IMR-90 (cell line): ENCODE measurements around the gene PCDH12. TPM values are rescaled to one million over a fixed set of nuclear protein-coding genes. Genes with fewer than 3 reads are reported as not detected.

ENCODE experiments used
- ATAC-seq: fragments of 200-7000 bp; cut with Tn5 transposase; 2 replicates; pipeline ENCODE4 v1.9.1; 2020; ENCODE audit warnings: low read depth, mild to moderate bottlenecking, moderate library complexity
- BruUV-seq: library from RNA; stranded (reverse); fragments of 400-500 nt; replicated peaks from 2 replicates; lab custom pipeline; 2021; lab: Mats Ljungman, UMichigan
- CTCF ChIA-PET: fragments of 300-600 bp; formaldehyde crosslinking; extraction: SDS; loops from one replicate; lab custom pipeline; 2021; ENCODE audit warnings: antibody characterized with exemption; lab: Yijun Ruan, JAX
- POLR2A ChIA-PET: fragments of 300-600 bp; sonication (Branson Sonifier 250); formaldehyde crosslinking; loops from one replicate; lab custom pipeline; 2022; ENCODE audit warnings: antibody characterized with exemption; ENCODE audit not compliant: unreplicated experiment; lab: Charles Lee
- DNase-seq: peaks from one replicate; pipeline ENCODE4 v3.0.0; 2013
- H2AFZ ChIP-seq: replicated peaks from 2 replicates; pipeline ENCODE3; 2013; ENCODE audit warnings: low read length, mild to moderate bottlenecking; ENCODE audit not compliant: poor library complexity
- H2AK5ac ChIP-seq: 2 replicates; pipeline ENCODE4 v1.6.1; 2013; ENCODE audit warnings: low read depth, low read length, inconsistent platforms
- H2AK9ac ChIP-seq: replicated peaks from 2 replicates; pipeline ENCODE3; 2013; ENCODE audit warnings: mild to moderate bottlenecking, low read depth, low read length, moderate library complexity; ENCODE audit not compliant: poor library complexity
- H2BK120ac ChIP-seq: 2 replicates; pipeline ENCODE4 v1.6.1; 2013; ENCODE audit warnings: low read depth, low read length, inconsistent platforms
- H2BK15ac ChIP-seq: 3 replicates; pipeline ENCODE4 v1.6.1; 2013; ENCODE audit warnings: low read depth, low read length, inconsistent platforms
- H2BK20ac ChIP-seq: 2 replicates; pipeline ENCODE4 v1.6.1; 2013; ENCODE audit warnings: low read depth, mild to moderate bottlenecking, inconsistent platforms, low read length, moderate library complexity
- H2BK5ac ChIP-seq: 2 replicates; pipeline ENCODE4 v1.6.1; 2013; ENCODE audit warnings: mild to moderate bottlenecking, low read depth, low read length, inconsistent platforms; ENCODE audit not compliant: poor library complexity, severe bottlenecking
- H3K14ac ChIP-seq: replicated peaks from 2 replicates; pipeline ENCODE4 v1.6.1; 2013; ENCODE audit warnings: low read depth, low read length, inconsistent platforms
- H3K18ac ChIP-seq: 2 replicates; pipeline ENCODE4 v1.6.1; 2013; ENCODE audit warnings: low read depth, low read length, control low read depth
- H3K23ac ChIP-seq: 2 replicates; pipeline ENCODE4 v1.6.1; 2013; ENCODE audit warnings: low read depth, low read length, inconsistent platforms
- H3K27ac ChIP-seq: 2 replicates; pipeline ENCODE4 v1.5.1; 2013; ENCODE audit warnings: mild to moderate bottlenecking, control low read depth, low read length; ENCODE audit not compliant: insufficient read depth
- H3K27me3 ChIP-seq: 2 replicates; pipeline ENCODE4 v1.6.1; 2013; ENCODE audit warnings: low read length; ENCODE audit not compliant: control insufficient read depth, insufficient read depth
- H3K36me3 ChIP-seq: 2 replicates; pipeline ENCODE4 v1.6.1; 2013; ENCODE audit warnings: low read length, mixed read lengths; ENCODE audit not compliant: control insufficient read depth, insufficient read depth
- H3K4ac ChIP-seq: 2 replicates; pipeline ENCODE4 v1.6.1; 2013; ENCODE audit warnings: low read depth, low read length, inconsistent platforms
- H3K4me1 ChIP-seq: 2 replicates; pipeline ENCODE4 v1.6.1; 2013; ENCODE audit warnings: low read length, mixed read lengths; ENCODE audit not compliant: control insufficient read depth, insufficient read depth
- H3K4me2 ChIP-seq: 2 replicates; pipeline ENCODE4 v1.6.1; 2013; ENCODE audit warnings: low read depth, mild to moderate bottlenecking, control low read depth, low read length, moderate library complexity
- H3K4me3 ChIP-seq: 2 replicates; pipeline ENCODE4 v1.5.1; 2013; ENCODE audit warnings: low read depth, mild to moderate bottlenecking, control low read depth, low read length, moderate library complexity; ENCODE audit not compliant: insufficient read depth
- H3K56ac ChIP-seq: 2 replicates; pipeline ENCODE4 v1.6.1; 2013; ENCODE audit warnings: low read length, inconsistent platforms; ENCODE audit not compliant: insufficient read depth; ENCODE audit errors: extremely low read depth
- H3K79me1 ChIP-seq, 2 experiments: 2 replicates each; pipeline ENCODE4 v1.6.1; 2013; ENCODE audit warnings: low read length in 2 of 2, inconsistent platforms in 1 of 2, low read depth in 1 of 2
- H3K9ac ChIP-seq: 2 replicates; pipeline ENCODE4 v1.6.1; 2013; ENCODE audit warnings: low read depth, low read length, control low read depth
- H3K9me1 ChIP-seq: 2 replicates; pipeline ENCODE4 v1.6.1; 2013; ENCODE audit warnings: low read length, inconsistent platforms; ENCODE audit not compliant: insufficient read depth
- H3K9me3 ChIP-seq: 2 replicates; pipeline ENCODE4 v1.6.1; 2013; ENCODE audit warnings: low read length; ENCODE audit not compliant: control insufficient read depth, insufficient read depth
- H4K20me1 ChIP-seq: 2 replicates; pipeline ENCODE4 v1.6.1; 2013; ENCODE audit warnings: low read length, inconsistent platforms; ENCODE audit not compliant: insufficient read depth
- H4K5ac ChIP-seq: 2 replicates; pipeline ENCODE4 v1.6.1; 2013; ENCODE audit warnings: mild to moderate bottlenecking, low read depth, low read length, control low read depth
- H4K8ac ChIP-seq, 2 experiments: 2 replicates each; pipeline ENCODE4 v1.6.1; 2013; ENCODE audit warnings: low read depth in 2 of 2, low read length in 2 of 2, control low read depth in 1 of 2, inconsistent platforms in 1 of 2
- H4K91ac ChIP-seq: 2 replicates; pipeline ENCODE4 v1.6.1; 2013; ENCODE audit warnings: low read depth, low read length, inconsistent platforms; ENCODE audit not compliant: insufficient read depth
- BHLHE40 ChIP-seq: fragments of 150-350 bp; IDR thresholded peaks from 2 replicates; pipeline ENCODE4 v1.6.1; 2016; ENCODE audit warnings: mild to moderate bottlenecking, low read depth, low read length
- CEBPB ChIP-seq: IDR thresholded peaks from 2 replicates; pipeline ENCODE4 v1.6.1; 2012; ENCODE audit warnings: low read depth, low read length, improper control_type of control experiment
- CHD1 ChIP-seq: IDR thresholded peaks from 2 replicates; pipeline ENCODE4 v1.6.1; 2012; ENCODE audit warnings: low read depth, low read length, improper control_type of control experiment
- FOS ChIP-seq: fragments of 150-350 bp; IDR thresholded peaks from 2 replicates; pipeline ENCODE4 v1.6.1; 2016; ENCODE audit warnings: low read depth, low read length
- MAFK ChIP-seq: IDR thresholded peaks from 2 replicates; pipeline ENCODE4 v1.6.1; 2012; ENCODE audit warnings: low read depth, low read length, improper control_type of control experiment
- MAZ ChIP-seq: IDR thresholded peaks from 2 replicates; pipeline ENCODE4 v1.6.1; 2012; ENCODE audit warnings: low read depth, mild to moderate bottlenecking, low read length, improper control_type of control experiment, moderate library complexity, borderline replicate concordance
- MXI1 ChIP-seq: IDR thresholded peaks from 2 replicates; pipeline ENCODE4 v1.6.1; 2012; ENCODE audit warnings: low read depth, mild to moderate bottlenecking, low read length, moderate library complexity, borderline replicate concordance
- NFE2L2 ChIP-seq: fragments of 150-350 bp; IDR thresholded peaks from 2 replicates; pipeline ENCODE4 v1.6.1; 2016; ENCODE audit warnings: low read depth, mild to moderate bottlenecking, low read length
- POLR2A ChIP-seq: IDR thresholded peaks from 2 replicates; pipeline ENCODE4 v1.6.1; 2012; ENCODE audit warnings: mild to moderate bottlenecking, low read depth, low read length
- RAD21 ChIP-seq: IDR thresholded peaks from 2 replicates; pipeline ENCODE4 v1.6.1; 2012; ENCODE audit warnings: low read length, improper control_type of control experiment
- RCOR1 ChIP-seq: IDR thresholded peaks from 2 replicates; pipeline ENCODE4 v1.6.1; 2012; ENCODE audit warnings: mild to moderate bottlenecking, low read length, improper control_type of control experiment; ENCODE audit not compliant: insufficient replicate concordance
- RFX5 ChIP-seq: IDR thresholded peaks from 2 replicates; pipeline ENCODE4 v1.8.0; 2012; ENCODE audit warnings: low read depth, mild to moderate bottlenecking, low read length, moderate library complexity
- WGBS, 2 experiments: methylation state at CpG; one replicate each; pipeline versions ENCODE4 v1.1.5 to v1.1.7; 2013; ENCODE audit warnings: missing lambda C conversion rate in 2 of 2; ENCODE audit not compliant: insufficient read length in 1 of 2; ENCODE audit errors: extremely low coverage in 2 of 2; 5-methylcytosine and 5-hydroxymethylcytosine counted together
- dilution Hi-C: fragments of 300-500 bp; cut with HindIII; formaldehyde crosslinking; loops from one replicate; pipeline ENCODE4 v1.14.3; 2018; ENCODE audit warnings: low sequenced_read_pairs; ENCODE audit not compliant: unreplicated experiment
- in situ Hi-C: fragments of 300-500 bp; cut with MboI; formaldehyde crosslinking; loops from 3 replicates; pipeline ENCODE4 v1.14.3; 2019; ENCODE audit warnings: low sequenced_read_pairs, inconsistent platforms, mixed read lengths
- intact Hi-C: fragments of 100-400 bp; cut with micrococcal nuclease; formaldehyde crosslinking; loops from 2 replicates; pipeline ENCODE4 v1.10.0; 2022
- polyA plus RNA-seq, 3 experiments: library from polyadenylated mRNA; depleted of rRNA; stranded (reverse); fragments of >200 nt; gene quantifications; 2 replicates each; pipeline ENCODE4 v1.2.3, GENCODE V29; 2012; ENCODE audit warnings: low replicate concordance in 1 of 3
- total RNA-seq: library from RNA; depleted of rRNA; stranded (reverse); fragments of >200 nt; gene quantifications from 2 replicates; pipeline ENCODE4 v1.2.3, GENCODE V29; 2012
- TF ChIP-seq, protein P1 (sequence below): conservative IDR thresholded peaks from 2 replicates; pipeline ENCODE4 v1.5.1; 2012; ENCODE audit warnings: mild to moderate bottlenecking, low read depth, low read length, improper control_type of control experiment
- TF ChIP-seq, protein P2 (sequence below): fragments of 150-350 bp; IDR thresholded peaks from 2 replicates; pipeline ENCODE4 v1.6.1; 2017; ENCODE audit warnings: mild to moderate bottlenecking, antibody characterized with exemption, low read length, low read depth
- TF ChIP-seq, protein P3 (sequence below): fragments of 150-350 bp; IDR thresholded peaks from 2 replicates; pipeline ENCODE4 v1.6.1; 2016; ENCODE audit warnings: low read depth, mild to moderate bottlenecking, low read length, moderate library complexity, borderline replicate concordance

Gene PCDH12
- total and polyA plus RNA-seq, 2 of the 4 experiments (the other 2 are of a cell fraction): 0.02 to 0.18 TPM

DNA sequence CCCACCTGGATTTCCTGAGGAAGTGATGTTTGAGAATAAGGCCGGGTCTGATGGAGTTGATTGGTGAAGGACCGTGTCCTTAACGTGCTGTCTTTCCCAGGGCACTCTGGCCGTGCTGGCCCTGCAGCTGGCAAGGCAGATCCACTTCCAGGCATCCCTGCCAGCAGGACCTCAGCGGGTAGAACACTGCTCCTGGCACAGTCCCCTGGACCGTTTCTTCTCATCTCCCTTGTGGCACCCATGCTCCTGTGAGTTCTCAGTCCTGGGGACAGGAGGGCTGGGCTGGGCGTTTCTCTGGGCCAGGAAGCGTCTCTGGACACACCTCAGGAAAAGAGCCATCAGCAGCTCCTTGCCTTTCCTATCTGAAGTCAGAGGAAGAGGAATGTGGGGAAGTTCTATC, 30.0 kb downstream of the PCDH12 start:
- ATAC-seq (no peak), DNase-seq (no peak)
- Histone ChIP-seq H3K36me3 (peaks cover 48% of the 10 kb centered on the region), H3K79me1 (peaks cover 23 to 24% of the 10 kb centered on the region in 2 experiments), H3K27me3 (no peaks in the 10 kb centered on the region), H3K4ac (no peak overlapping the region), H2AK5ac (no peak overlapping the region), H3K4me2 (no peak overlapping the region), H2AK9ac (no peak overlapping the region), H4K91ac (no peak overlapping the region), H4K5ac (no peak overlapping the region), H3K4me1 (peaks cover 3% of the 10 kb centered on the region), H2BK15ac (no peak overlapping the region), H3K56ac (no peak overlapping the region), H3K4me3 (no peak overlapping the region), H3K23ac (no peak overlapping the region), H3K18ac (no peak overlapping the region), H3K27ac (no peak overlapping the region), H4K20me1 (no peaks in the 10 kb centered on the region), H3K9me1 (peaks cover 3% of the 10 kb centered on the region; the same call in 1 of the 2 replicates), H3K14ac (no peak overlapping the region), H4K8ac (no peak overlapping the region), H3K9ac (no peak overlapping the region), H2AFZ (no peak overlapping the region), H2BK20ac (no peak overlapping the region), H2BK120ac (no peak overlapping the region), H3K9me3 (no peaks in the 10 kb centered on the region), H2BK5ac (no peak overlapping the region)
- no TSS peak for BruUV-seq
- ChIA-PET POLR2A (no interaction called here), CTCF (no interaction called here)
- 70% methylated on average over 2 of the region's 8 CpGs; no CpG with 5 or more reads in 1 of the 2 experiments for WGBS, 2 experiments
- dilution Hi-C loops: no loop called here
- TF ChIP-seq, protein P1, sequence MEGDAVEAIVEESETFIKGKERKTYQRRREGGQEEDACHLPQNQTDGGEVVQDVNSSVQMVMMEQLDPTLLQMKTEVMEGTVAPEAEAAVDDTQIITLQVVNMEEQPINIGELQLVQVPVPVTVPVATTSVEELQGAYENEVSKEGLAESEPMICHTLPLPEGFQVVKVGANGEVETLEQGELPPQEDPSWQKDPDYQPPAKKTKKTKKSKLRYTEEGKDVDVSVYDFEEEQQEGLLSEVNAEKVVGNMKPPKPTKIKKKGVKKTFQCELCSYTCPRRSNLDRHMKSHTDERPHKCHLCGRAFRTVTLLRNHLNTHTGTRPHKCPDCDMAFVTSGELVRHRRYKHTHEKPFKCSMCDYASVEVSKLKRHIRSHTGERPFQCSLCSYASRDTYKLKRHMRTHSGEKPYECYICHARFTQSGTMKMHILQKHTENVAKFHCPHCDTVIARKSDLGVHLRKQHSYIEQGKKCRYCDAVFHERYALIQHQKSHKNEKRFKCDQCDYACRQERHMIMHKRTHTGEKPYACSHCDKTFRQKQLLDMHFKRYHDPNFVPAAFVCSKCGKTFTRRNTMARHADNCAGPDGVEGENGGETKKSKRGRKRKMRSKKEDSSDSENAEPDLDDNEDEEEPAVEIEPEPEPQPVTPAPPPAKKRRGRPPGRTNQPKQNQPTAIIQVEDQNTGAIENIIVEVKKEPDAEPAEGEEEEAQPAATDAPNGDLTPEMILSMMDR: no peak
- no peak for TF ChIP-seq POLR2A
- TF ChIP-seq MAFK: no peak
- TF ChIP-seq, protein P2, sequence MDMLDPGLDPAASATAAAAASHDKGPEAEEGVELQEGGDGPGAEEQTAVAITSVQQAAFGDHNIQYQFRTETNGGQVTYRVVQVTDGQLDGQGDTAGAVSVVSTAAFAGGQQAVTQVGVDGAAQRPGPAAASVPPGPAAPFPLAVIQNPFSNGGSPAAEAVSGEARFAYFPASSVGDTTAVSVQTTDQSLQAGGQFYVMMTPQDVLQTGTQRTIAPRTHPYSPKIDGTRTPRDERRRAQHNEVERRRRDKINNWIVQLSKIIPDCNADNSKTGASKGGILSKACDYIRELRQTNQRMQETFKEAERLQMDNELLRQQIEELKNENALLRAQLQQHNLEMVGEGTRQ: no peak
- no peak for TF ChIP-seq MAZ
- TF ChIP-seq RAD21: no peak
- TF ChIP-seq NFE2L2: no peak
- no peak for TF ChIP-seq FOS
- TF ChIP-seq RCOR1: no peak
- no peak for TF ChIP-seq CHD1
- TF ChIP-seq, protein P3, sequence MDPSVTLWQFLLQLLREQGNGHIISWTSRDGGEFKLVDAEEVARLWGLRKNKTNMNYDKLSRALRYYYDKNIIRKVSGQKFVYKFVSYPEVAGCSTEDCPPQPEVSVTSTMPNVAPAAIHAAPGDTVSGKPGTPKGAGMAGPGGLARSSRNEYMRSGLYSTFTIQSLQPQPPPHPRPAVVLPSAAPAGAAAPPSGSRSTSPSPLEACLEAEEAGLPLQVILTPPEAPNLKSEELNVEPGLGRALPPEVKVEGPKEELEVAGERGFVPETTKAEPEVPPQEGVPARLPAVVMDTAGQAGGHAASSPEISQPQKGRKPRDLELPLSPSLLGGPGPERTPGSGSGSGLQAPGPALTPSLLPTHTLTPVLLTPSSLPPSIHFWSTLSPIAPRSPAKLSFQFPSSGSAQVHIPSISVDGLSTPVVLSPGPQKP: no peak
- TF ChIP-seq RFX5: no peak
- no peak for TF ChIP-seq CEBPB
- TF ChIP-seq MXI1: no peak
- no peak for TF ChIP-seq BHLHE40
- in situ Hi-C loops: no loop called here
- intact Hi-C loops: no loop called here
